ENCODE results near the gene RASAL3. TPM values are rescaled to one million over a fixed set of nuclear protein-coding genes. Genes with fewer than 3 reads are reported as not detected.

The RASAL3 gene
- total RNA-seq, 2 donors from 2014 or later: 2.8 to 4.3 TPM

DNA sequence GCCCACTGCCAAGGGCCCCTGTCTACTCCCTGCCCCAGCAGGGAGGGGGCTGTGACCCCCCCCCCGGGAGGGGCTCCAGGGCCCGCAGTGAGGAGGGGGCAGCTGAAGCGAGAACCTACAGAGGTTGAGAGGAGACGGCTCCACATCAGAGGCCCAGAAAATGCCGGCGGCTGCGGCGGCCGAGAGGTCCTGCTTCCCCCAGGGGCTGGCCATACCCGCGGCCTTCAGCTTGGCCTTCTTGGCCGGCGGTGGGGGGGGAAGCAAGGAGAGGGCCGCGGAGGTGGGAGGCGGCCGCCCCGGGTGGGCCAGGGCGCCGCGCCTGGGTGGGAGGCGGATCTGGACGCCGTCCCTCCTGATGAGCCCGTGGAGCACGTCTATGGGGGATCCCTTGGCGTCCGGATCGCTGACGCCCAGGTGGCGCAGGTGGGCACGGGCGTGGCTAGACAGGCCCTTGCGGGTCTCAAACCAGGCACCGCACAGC lies 36.3 kb downstream of the RASAL3 start:
- H3K4me1 ChIP-seq (replicated peaks): peaks cover 12% of the 10 kb centered on the region

DNA sequence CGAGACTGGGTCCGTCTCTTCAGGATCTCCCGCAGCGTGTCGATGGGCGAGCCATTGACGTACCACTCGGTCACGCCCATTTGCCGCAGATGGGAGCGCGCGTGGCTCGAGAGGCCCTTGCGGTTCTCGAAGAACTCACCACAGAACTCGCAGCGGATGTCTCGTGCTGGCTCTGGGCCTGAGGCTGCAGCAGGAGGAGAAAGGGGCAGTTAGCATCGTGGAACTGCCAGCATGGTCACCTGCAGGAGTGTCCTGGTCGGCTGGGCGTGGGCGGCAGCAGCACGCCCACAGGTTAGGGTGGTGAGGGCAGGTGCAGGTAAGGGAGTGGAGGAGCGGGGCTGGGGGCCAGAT lies 37.0 kb downstream of the RASAL3 start:
- H3K9me3 ChIP-seq: no peaks in the 10 kb centered on the region
- peaks cover 6 to 23% of the 10 kb centered on the region in 2 donors for H3K36me3 ChIP-seq
- 94% methylated on average over 18 of the region's 25 CpGs for WGBS
- no peak for DNase-seq (ENCODE audit: low spot score)
- no peak overlapping the region for H3K27ac ChIP-seq
- H3K4me3 ChIP-seq: no peak overlapping the region
- TF ChIP-seq POLR2AphosphoS5 (IDR thresholded peaks at IDR 0.05) (no peak), POLR2A (IDR thresholded peaks at IDR 0.05) (no peak)
- TF ChIP-seq, protein P1, sequence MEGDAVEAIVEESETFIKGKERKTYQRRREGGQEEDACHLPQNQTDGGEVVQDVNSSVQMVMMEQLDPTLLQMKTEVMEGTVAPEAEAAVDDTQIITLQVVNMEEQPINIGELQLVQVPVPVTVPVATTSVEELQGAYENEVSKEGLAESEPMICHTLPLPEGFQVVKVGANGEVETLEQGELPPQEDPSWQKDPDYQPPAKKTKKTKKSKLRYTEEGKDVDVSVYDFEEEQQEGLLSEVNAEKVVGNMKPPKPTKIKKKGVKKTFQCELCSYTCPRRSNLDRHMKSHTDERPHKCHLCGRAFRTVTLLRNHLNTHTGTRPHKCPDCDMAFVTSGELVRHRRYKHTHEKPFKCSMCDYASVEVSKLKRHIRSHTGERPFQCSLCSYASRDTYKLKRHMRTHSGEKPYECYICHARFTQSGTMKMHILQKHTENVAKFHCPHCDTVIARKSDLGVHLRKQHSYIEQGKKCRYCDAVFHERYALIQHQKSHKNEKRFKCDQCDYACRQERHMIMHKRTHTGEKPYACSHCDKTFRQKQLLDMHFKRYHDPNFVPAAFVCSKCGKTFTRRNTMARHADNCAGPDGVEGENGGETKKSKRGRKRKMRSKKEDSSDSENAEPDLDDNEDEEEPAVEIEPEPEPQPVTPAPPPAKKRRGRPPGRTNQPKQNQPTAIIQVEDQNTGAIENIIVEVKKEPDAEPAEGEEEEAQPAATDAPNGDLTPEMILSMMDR (IDR thresholded peaks at IDR 0.05): no peak
- intact Hi-C loops (cut with DNase I): no loop called here
- no peaks in the 10 kb centered on the region for H3K27me3 ChIP-seq (replicated peaks; ENCODE audit: insufficient read depth)
- peaks cover 14% of the 10 kb centered on the region for H3K4me1 ChIP-seq (replicated peaks)

More for the DNA sequence above, 36.3 kb downstream of the RASAL3 start:
- 90% methylated on average over 31 of the region's 35 CpGs for WGBS
- Histone ChIP-seq H3K36me3 (peaks cover 6 to 23% of the 10 kb centered on the region in 2 donors), H3K9me3 (no peaks in the 10 kb centered on the region), H3K4me3 (no peak overlapping the region), H3K27ac (no peak overlapping the region), H3K27me3 (replicated peaks; ENCODE audit: insufficient read depth) (no peaks in the 10 kb centered on the region)
- TF ChIP-seq, protein P1 (IDR thresholded peaks at IDR 0.05): no peak
- TF ChIP-seq POLR2A (IDR thresholded peaks at IDR 0.05) (no peak), POLR2AphosphoS5 (IDR thresholded peaks at IDR 0.05) (no peak)
- intact Hi-C loops (cut with DNase I): no loop called here
- no peak for DNase-seq (ENCODE audit: low spot score)

DNA sequence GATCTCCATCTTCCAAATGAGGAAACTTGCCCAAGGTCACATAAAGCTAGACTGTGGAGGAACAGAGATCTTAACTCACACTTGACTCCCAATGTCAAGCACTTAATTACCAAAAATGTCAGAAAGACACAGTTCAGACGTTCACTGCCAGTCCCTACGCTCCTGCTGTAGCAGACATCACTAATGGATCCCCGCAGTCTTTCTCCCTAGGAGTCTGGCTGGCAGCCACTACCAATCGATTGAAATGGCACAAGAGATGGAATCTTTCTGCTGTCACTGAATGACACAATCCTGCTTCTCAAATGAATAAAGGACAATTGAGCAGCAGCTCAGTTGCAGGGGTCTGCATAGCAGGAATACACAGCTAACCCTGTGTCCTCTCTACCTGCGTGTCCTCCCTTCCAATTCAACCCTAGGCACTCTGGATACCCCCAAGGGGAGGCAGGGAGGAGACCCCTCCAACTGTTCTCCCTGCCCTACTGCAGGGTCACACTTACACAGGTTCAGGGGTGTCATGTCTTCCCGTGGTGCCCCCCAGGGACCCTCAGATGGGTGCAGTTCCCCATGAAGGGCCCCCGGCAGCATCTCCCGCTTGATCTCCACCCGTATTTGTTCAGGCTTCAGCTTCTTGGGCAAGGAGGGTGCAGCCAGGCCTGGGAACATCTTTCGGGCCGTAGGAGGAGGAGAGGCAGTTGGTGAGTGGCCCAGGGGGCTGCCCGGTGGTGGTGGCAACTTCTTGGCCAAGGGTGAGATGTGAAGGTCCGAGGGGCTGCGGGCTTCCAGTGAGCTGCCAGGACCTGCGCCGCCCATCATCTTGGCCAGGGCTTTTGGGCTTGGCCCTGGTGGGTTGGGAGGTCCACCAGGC lies 37.6 kb downstream of the RASAL3 start:
- Histone ChIP-seq H3K27me3 (replicated peaks; ENCODE audit: insufficient read depth) (no peaks in the 10 kb centered on the region), H3K36me3 (peaks cover 6 to 23% of the 10 kb centered on the region in 2 donors), H3K9me3 (no peaks in the 10 kb centered on the region), H3K4me1 (replicated peaks) (peaks cover 18% of the 10 kb centered on the region), H3K27ac (no peak overlapping the region), H3K4me3 (no peak overlapping the region)
- no peak for DNase-seq (ENCODE audit: low spot score)
- TF ChIP-seq POLR2A (IDR thresholded peaks at IDR 0.05): no peak
- TF ChIP-seq, protein P1 (IDR thresholded peaks at IDR 0.05): no peak
- no peak for TF ChIP-seq POLR2AphosphoS5 (IDR thresholded peaks at IDR 0.05)
- intact Hi-C loops (cut with DNase I): no loop called here
- WGBS: 89% methylated on average over 16 of the region's 16 CpGs

DNA sequence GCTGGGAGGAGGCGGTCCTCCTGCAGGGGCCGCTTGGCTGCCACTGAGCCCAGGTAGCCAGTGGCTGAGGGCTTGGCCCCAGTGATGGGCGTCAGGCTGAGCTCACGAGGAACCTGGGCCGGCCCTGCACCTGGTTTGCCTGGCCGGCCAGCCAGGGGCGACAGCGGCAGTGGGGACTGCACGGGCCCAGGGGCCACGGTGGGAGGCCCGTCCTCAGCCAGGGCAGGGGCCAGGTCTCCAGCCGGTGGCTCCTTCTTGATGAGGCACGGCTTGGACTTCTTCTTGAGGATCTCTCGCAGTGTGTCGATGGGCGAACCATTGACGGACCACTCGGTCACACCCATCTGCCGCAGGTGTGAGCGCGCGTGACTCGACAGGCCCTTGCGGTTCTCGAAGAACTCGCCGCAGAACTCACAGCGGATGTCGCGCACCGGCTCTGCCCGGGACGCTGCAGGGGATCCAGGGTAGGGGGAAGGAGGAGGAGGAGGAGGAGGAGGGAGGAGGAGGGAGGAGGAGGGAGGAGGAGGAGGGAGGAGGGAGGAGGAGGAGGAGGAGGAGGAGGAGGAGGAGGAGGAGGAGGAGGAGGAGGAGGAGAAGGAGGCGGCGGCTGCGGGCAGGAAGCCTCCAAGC lies 38.9 kb downstream of the RASAL3 start:
- intact Hi-C loops (cut with DNase I): no loop called here
- TF ChIP-seq, protein P1 (IDR thresholded peaks at IDR 0.05): no peak
- TF ChIP-seq POLR2A (IDR thresholded peaks at IDR 0.05) (no peak), POLR2AphosphoS5 (IDR thresholded peaks at IDR 0.05) (no peak)
- H3K27me3 ChIP-seq (replicated peaks; ENCODE audit: insufficient read depth): no peaks in the 10 kb centered on the region
- H3K36me3 ChIP-seq: peaks cover 6 to 23% of the 10 kb centered on the region in 2 donors
- 93% methylated on average over 36 of the region's 36 CpGs for WGBS
- peaks cover 18% of the 10 kb centered on the region for H3K4me1 ChIP-seq (replicated peaks)
- no peak for DNase-seq (ENCODE audit: low spot score)
- no peak overlapping the region for H3K4me3 ChIP-seq
- no peak overlapping the region for H3K27ac ChIP-seq
- H3K9me3 ChIP-seq: no peaks in the 10 kb centered on the region
